Neural progenitor cell (in vitro differentiated cells): ENCODE data around the gene POTEH.
"Not testable (repeated sequence)": the region's sequence is repeated elsewhere in the genome, so short reads cannot be mapped to it uniquely, and the experiment has no call there.

Experiments
- CTCF ChIP-seq: fragments of 200-600 bp; sonication (generic); IDR thresholded peaks from 2 replicates; pipeline ENCODE4 v1.5.1; 2017; ENCODE audit warnings: antibody characterized with exemption, mild to moderate bottlenecking
- EZH2 ChIP-seq: fragments of 200-600 bp; sonication (generic); IDR thresholded peaks from 2 replicates; pipeline ENCODE4 v1.6.1; 2017; ENCODE audit warnings: antibody characterized with exemption, mild to moderate bottlenecking, moderate library complexity
- EZH2phosphoT487 ChIP-seq: fragments of 200-600 bp; sonication (generic); IDR thresholded peaks from 2 replicates; pipeline ENCODE4 v1.6.1; 2017; ENCODE audit warnings: antibody characterized with exemption

DNA sequence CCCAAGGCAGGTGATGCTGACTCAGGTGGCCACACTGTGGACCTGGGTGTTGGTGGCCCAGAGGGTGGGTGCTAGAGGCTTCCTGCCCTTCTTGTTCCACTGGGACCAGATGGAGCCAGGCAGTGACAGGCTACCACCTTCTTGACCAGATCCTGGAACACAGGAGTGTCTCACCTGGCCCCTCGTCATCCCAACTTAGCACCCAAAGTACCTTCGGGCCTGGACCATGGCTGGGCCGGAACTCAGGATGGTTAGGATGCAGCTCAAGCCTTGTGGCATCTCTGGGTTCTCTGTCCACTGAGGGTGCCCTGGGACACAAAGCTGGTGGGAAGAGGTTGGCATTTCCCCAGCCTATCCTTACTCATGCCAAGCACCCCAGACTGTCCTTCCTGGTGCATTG, 2.7 kb upstream of the POTEH start:
- not testable (repeated sequence) for TF ChIP-seq CTCF, EZH2, EZH2phosphoT487
